Hypothalamus (tissue), 51 donors: ENCODE results near the gene ZFP36.

Source experiments
- DNase-seq, 51 donors: peaks; one replicate each; lab custom pipeline; 2025; lab: John Stamatoyannopoulos, UW

The ZFP36 gene

DNA sequence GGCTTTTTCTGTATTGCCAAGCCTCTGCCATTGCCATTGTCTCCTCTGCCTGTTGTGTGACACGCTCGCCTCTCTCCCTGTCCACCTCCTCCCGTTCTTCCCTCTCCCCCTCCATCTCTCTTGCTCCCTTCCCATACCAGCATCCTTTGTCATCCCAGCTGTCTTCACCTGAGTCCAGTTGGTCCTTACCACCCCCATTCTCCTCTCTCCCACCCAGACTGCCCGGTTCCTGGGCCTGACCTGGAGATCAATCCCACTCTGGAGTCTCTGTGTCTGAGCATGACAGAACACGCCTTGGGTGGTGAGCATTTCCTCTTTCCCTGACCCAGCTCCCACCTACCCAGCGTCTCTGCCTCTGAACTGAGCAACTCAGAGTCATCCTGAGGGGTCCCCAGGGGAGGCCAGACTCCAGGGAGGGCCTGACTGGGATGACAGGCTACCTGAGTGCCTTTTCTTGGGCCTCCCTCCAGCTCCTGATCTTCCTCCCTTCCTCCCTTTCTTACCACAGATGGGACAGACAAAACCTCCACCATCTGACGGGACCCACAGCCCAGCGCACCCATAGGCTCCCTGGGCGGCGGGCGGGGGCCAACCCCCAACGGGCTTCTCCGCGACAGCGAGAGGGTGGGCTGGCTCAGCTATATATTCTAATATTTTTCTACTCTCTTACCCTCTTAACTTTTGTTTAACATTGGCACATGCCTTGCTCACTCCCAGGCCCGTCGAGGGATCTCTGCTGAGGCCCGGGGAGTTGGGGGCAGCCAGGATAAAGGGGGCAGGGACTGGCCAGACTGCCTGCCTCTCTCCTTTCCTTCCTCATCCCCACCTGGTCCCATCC is 23.4 kb upstream of the ZFP36 start:
- no peak for DNase-seq

DNA sequence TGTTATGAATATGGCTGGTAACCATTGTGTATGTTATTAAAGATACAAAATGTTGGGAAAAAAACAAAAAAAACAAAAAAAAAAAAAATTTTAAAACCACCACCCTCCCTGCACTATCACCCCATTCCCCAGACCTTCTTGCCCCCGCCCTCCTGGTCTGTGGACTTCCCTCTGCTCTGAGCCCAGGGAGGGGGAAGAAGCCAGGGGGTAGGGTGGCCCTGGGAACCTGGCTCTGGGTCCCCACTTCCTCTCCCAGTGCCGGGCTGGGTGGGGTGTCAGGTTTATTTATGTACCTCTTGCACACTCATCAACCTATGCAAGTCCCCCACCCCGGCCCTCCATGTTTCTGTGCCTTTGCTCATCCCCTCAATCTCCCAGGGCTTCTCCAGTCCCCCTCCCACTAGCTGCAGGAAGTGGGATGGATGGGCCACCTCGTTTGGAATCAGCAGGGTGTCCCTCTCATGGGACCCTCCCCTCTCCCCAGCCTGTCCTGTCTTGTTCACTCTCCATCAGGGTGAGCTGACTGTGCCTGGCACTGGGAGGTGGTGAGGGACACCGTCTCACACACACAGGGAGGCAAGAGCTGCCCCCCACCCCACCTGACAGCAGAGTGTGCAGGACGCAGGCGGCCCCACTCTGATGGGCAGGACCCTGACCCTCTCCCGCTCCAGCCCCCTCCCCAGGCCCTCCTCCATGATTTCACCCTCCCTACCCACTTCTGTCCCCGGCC is 21.6 kb upstream of the ZFP36 start:
- no peak for DNase-seq

- no peak for DNase-seq
Measured at GRCh38 chr19:39385629-39386411, 20.8 kb upstream of the ZFP36 start.

- DNase-seq, result no peak
Measured at GRCh38 chr19:39386557-39386956, 20.1 kb upstream of the ZFP36 start.

- DNase-seq, result no peak
Measured at GRCh38 chr19:39388657-39389056, 18.0 kb upstream of the ZFP36 start.

GRCh38 chr19:39389631-39390414 is 16.8 kb upstream of the ZFP36 start:
- DNase-seq, result no peak

DNA sequence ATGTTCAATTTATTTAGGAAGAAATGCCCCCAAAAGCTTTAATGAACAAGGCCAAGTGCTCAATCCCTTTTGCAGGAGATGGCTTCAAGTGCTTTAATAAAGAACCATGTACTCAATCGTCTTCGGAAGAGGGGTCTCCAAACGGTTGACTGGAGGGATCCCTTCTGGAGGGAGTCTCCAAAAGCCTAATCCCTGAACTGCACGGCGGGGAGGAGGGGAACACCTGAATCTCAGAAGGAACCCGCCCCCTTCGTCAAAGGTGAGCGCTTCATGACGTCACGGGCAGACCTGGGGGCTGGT is 16.2 kb upstream of the ZFP36 start:
- DNase-seq, result no peak

DNA sequence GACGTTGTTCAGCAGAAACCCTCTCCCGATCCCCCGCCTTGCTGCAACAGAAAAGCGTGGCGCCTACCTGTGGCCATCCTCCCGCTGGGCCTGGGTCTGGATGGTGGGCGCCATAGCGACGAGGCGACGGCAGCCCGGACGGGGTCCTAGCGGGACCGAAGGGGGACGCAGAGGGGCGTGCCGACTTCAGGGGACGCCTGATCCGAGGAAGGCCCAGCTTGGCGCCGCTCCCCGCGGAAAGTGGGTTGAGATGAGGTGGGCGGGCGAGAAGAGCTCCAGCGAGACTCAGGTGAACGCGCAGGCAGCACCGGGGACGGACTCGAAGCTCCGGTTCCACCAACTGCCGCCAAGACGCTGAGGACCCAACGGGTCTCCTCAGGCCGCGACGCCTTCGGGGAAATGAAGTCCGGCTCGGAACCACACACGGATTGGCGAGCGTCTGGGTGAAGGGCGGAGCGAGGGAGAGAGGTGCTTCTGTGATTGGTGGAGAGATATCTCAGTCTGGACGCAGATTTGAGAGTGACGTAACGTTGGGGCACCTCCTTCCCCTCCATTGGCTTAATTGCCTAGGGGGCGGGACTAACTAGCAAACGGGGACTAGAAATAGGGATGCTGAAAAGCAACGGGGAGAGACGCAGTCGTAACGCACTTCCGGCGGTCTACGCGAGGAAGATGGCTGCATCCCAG is 15.8 kb upstream of the ZFP36 start, which contains the start of the genes MED29 and PAF1:
Gene MED29, plus strand, starts transcription at position 628 of the 687 bp plus-strand sequence. Its CDS starts 45 bp downstream, at position 673.
Gene PAF1, minus strand, starts transcription at position 356 of the 687 bp plus-strand sequence. Its CDS starts 242 bp downstream, at position 114.
- peak; percentile 49 to 100 (median 95) for DNase-seq

GRCh38 chr19:39397360-39398296 is 9.0 kb upstream of the ZFP36 start:
- peak in 49 of 51 donors; percentile 13 to 87 (median 67) for DNase-seq

DNA sequence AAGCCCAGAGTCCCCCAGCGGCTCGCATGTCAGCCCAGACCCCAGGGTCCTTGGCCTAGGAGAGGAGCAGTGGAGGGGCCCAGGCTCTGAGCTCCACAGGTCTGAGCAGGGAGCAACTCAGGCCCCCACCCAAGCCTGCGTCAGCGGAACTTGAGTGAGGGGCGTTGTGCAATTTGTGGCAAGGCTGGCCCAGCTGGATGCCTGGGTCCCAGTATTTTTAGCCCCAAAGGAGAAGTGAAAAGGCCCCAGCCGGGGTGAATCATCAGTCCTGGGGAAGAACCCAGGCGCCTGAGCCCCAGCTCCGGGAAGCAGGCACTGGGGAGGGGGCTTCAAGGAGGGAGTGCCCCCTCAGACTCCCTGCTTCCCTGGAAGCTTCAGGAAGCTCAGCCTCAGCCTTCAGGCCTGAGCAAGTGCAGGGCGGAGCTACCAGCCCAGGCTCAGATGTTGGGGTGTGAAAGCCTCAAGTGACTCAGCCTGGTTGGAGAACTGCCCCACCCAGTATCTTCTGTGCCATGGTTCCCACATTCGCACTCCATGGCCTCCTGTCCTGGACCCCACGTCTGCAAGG is 8.3 kb upstream of the ZFP36 start:
- DNase-seq, result peak in 26 of 51 donors; percentile 10 to 60 (median 28)

DNA sequence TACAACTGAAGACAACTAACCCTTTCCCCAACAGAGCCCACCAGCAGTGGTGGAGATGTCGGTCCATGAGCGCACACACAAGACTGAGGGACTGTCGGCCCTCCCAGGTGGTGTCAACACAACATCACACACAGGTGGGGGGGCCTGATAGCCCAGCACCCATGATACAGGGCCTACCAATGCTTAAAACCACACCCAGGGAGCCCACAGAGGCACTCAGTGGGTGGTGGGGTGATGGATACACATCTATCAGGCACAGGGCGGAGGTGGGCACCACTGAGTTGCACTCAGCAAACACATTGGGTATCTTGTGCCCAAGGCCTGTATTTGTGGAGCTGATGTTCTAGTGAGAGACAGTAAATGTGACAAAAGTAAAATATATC is 7.0 kb upstream of the ZFP36 start:
- no peak for DNase-seq

- DNase-seq, result no peak
Measured at GRCh38 chr19:39400061-39400460, 6.6 kb upstream of the ZFP36 start.

- no peak for DNase-seq
Measured at GRCh38 chr19:39401070-39401548, 5.5 kb upstream of the ZFP36 start.

DNA sequence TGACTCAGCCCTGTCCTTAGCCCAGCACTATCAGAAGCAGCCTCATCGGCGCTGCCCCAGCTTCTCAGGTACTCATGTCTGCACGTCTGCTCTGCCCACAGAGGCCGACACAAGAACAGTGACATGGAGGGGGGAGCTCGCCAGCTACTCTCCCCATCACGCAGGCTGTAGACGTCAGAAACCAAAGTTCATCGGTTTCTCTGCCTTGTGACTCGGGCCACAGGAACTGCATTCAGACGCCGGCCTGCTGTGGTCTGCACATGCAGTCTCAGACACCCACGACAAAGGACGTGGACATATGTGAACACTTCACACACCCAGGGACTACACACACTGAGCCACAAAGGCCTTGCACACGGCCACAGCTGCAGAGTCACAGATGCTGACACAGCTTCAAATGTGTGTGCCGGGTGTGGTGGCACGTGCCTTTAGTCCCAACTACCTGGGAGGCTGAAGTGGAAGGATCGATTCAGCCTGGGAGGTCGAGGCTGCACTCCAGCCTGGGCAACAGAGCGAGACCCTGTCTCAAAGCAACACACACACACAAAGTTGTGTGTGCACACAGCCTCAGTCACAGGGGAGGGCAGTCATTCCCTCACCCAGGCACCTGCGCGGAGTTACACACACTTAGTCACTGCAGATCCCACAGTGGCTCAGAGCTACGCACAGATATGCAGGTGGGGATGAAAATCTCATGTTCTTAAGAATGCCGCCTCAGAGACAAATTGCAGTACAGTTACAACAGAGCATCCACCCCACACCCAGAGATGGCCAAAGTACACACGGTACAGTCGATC is 4.9 kb upstream of the ZFP36 start:
- DNase-seq, result peak in 11 of 51 donors; percentile 11 to 83 (median 24)

DNA sequence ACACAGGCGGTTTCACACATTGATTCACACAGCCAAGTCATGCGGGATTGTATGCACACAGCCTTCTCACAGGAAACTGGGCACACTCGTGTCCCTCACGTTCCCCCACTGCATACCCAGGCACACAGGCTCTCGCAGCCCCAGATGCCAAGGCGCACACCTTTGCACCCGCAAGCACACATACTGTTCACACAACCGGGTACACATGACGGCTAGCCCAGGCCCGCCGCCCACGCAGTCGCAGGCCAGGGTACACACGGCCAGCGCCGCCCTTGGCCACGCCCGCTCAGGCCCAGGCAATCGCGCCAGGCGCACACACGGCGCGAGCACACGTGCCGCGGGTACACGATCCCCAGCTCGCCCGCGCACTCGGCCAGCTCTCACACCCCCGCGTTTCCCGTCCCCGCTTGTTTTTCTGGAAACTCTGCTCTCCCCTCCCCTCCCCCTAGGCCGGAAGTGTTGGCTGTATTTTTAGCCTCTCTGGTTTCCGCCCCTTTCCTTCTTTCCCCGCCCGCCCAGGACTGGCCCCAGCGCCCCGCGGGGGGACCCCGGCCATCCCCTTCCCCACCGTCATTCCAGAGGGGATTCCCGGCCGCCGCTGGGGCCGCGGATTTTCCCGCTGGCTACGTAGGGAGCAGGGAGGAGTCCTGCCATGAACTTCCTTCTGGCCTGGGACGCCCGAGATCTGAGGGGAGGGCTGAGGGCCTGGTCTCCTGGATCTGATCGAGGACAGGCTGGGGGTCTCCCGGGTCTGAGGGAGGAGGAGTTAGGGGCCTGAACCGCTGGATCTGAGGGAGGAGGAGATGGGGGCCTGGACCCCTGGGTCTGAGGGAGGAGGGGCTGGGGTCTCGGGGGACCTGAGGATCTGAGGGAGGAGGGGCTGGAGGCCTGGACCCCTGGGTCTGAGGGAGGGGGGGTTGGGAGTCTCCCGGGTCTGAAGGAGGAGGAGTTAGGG is 4.0 kb upstream of the ZFP36 start:
- DNase-seq, result peak in 50 of 51 donors; percentile 18 to 83 (median 58)
